DMS53 (cell line): ENCODE data around the gene CACNA2D3.
A peak's percentile ranks its signal among the peaks of the same experiment; 100 is the strongest.

Experiments
- DNase-seq: peaks from one replicate; lab custom pipeline; 2025; lab: John Stamatoyannopoulos, UW

CACNA2D3 gene

GRCh38 chr3:54171509-54171908, 49.2 kb downstream of the CACNA2D3 start:
- no peak for DNase-seq

DNA sequence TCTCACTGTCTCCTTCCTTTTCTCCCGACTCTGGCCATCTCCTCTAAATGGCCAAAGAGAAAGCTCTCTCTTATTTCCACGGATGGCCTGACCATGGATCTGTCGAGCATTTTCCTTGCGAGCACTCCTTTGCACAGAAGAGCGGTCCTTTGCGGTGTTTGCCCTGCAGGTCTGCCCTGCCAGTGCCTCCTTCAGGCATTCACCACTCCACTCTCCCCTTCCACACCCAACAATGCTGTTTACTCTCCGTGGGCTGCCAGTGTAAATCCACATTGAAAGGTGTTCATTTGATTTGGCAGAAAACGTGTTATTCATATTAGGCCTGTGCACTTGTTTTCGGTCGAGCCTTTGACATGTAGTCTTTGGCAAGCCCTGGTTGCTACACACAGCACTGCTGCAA, 49.6 kb downstream of the CACNA2D3 start:
- DNase-seq: no peak

DNA sequence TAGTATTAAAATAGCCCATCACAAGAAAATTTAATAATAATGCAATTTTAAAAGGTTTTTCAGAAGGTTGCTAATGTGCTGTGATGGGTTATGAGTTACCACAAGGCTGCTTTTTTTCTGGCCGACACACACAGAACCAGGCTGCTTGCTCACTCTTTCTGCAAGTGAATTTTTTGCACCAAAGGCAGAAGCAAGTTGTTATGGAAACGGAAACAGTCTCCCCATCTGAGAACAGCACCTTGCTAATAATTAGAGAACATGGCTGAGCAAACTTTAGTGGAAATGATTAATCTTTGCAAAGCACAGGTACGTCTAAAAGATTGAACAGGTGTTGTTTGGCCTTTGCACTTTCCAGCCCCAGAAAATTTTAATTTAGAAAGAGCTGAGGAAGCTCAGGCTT, 51.0 kb downstream of the CACNA2D3 start:
- DNase-seq: no peak

DNA sequence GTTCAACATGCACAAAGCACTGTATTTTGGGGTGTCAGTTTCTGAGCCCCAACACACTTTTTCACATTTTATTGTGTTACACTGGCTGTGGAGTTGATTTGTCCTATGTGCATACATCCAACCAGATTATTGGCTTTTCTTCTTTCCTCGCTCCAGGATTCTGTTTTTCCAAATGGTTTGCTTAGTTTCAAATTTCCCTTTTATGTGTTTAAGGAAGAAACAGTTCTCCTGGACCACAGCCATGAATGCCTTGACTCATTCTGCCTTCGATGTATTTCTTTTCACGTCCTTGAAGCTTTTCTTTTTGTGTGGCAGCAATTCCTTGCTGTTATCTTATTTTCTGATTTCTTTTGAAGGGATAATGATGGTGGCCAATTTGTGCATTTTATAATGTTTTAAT, 53.8 kb downstream of the CACNA2D3 start:
- peak; percentile 53 for DNase-seq

DNA sequence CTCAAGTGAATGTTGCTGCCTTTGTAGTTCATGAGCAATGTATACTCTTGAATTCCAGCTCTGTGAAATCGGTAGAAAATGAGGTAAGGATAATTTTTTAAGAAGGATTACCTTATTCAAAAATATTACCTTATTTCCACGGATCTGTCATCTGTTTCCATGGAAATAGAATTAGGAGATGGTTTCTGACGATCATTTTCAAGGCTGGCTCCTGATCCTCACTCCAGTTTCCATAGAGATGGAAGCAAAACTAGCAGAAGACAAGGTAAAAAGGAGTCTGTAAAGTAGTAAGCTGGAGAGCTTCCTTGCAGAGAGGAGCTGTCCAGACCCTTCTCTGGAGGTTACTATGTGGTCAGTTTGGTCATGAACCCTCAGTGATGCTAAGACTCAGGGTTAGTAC, 55.5 kb downstream of the CACNA2D3 start:
- no peak for DNase-seq

DNA sequence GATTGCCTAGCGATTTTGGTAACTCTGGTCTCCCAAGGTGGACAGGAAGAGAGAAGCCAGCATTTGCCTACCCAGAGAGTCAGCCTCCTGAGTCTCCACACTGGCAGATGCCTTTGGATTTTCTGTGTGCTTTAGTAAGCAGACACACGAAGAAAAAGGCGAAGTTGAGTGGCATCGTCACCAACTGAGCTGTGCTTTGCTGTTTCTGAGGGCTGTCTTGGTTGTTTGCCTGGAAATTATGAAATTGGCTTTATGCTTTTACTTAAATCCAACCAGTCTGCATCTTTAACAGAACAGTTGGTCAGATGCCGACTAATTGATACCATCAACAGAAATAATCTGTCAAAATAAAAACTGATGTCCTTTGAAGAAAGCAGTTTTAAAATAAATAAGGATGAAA, 56.0 kb downstream of the CACNA2D3 start:
- no peak for DNase-seq

DNA sequence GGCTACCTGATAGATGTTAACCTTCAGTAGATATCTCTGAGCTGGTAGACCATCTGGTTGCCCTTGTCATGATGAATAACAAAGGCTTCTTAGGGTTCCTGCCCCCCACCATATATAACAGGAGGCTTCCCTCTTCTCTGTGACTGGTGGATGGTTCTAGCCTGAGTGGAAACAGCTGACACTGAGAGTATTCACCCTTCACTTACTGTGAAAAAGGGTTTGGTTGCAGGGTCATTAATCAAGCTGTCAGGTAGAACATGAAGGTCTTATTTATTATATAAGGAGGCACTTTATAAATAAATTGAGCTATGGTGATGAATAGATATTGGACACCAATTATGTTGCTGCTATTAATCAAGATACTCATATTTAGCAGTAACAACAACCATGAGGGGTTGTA, 58.6 kb downstream of the CACNA2D3 start:
- DNase-seq: no peak

DNA sequence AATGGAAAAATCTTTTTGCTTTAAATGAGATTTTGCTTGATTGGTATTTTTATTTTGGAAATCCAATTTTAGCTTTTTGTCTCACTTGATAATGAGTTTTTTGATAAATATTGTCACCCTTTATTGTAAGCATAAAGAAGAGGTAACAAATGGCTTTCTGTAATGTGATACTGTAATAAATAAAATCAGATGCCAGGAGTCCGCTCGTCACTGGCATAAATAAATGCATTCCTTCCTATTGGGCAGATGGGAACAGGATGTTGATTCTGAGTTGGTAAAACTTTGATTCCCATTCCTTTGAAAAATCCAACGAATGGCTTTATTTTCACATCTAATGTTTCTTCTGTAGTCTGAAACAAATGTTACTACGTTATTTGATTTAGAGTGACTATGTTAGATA, 59.9 kb downstream of the CACNA2D3 start:
- no peak for DNase-seq

GRCh38 chr3:54185740-54186139, 63.4 kb downstream of the CACNA2D3 start:
- no peak for DNase-seq

DNA sequence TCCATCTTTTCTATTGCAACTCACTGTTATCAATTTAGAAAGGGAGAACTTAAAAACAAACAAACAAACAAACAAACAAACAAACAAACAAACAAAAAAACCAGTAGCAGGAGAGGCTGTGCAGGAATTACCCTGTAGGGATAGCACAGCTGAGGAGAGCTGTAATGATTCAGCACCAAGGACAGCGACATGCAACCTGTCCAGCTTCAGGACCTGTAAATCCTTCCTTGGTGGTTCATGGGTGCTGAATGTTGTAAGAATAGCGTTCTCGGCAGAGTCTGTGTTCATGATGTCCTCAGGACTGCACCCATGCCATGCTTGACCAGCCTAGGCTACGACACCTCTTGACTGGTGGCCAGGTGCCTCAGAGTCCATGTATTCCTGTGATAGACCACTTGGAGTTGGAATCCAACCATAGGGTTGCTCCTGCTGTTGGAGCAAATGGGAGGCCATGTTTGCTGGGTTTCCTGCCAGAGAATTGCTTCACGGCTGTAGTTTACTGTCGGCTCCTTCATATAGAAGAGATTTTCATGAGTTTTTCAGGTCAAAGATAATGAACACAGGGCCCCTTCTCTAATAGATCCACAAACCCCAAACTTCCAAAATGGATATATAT, 65.9 kb downstream of the CACNA2D3 start:
- DNase-seq: peak; percentile 15

DNA sequence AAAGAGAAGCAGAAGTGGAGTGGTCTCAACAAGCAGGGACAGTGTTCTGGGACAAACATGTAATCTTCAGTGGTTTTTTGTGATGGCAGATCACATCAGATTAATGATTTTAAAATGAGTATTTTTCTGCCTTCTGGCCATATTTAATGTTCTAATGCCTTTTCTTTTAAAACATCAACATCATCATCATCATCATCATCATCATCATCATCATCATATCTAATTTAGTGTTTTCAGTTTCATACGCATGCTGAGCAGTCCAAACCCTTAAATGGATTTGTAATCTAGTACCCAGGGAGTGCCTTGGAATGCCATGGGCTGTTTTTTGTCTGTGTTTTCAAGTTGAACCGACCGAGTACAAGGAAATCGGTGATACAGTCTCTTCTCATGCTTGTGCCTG, 68.9 kb downstream of the CACNA2D3 start:
- DNase-seq: no peak

GRCh38 chr3:54192026-54192425, 69.7 kb downstream of the CACNA2D3 start:
- DNase-seq: no peak

- DNase-seq: no peak
Observed at GRCh38 chr3:54193093-54193492, 70.7 kb downstream of the CACNA2D3 start.

DNA sequence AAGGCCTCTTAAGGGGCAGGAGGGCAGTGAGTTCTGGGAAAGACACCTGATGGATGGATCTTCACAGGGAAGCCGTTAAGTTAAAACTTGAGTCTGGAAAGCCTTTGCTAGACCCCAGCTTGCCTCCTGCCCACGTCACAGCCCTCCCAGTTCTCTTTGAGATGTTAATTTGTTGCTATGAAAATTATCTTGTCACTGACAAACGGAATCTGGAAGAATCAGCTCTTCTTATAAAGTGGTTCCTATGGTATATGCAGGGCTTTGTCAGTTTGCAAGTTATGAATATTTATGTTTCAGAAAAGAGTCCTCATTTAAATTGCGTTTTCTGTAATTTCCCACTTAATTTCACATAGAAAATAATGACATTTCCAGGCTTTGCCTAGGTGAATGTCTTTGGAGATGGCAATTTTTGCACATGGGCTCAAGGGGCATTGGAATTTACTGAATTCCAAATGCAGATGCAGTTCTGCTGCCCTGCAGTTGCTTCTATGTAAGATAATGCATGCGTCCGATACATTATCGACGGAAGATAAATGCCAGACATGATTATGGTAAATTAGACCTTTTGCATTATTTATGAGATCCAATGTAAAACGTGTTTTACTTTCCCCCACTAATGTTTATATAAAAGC, 74.1 kb downstream of the CACNA2D3 start:
- no peak for DNase-seq

DNA sequence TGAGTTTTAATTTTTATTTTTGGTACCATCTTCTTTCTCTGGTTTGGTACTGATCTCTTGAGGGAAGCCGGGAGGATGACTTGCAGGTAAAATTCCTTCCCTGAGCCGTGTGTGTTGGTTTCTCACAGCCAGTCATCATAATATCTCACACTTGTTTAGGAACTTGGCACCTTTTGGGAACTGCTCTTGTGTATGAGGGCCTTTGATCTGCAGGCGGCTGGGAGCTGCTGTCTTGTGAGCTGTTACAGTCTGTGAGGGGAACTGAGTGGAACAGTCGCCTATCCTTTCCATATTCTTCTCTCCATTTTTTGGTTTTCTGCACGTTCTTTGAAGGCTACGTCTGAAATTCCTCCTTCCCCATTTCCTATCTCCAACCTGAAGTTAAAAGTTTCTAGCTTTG, 75.2 kb downstream of the CACNA2D3 start:
- DNase-seq: no peak

DNA sequence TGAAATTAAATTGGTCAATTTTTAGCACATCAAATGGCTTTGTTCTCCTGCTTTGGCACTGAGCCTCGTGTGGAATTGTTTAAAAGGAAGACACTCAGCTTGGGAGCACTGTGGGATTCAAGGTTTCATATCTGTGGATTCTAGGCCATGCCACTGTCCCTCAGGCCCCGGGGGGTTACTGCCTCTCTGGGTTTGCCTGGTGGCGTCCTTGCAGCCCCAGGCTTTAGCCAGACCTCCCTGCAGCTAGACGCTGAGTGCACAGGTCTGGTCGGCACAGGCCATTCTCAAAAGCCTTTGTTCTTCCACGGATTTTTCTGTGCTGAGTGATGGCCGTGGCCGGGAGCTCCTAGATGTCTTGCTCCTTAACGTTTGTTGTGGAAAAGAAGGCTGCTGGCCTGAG, 76.2 kb downstream of the CACNA2D3 start:
- DNase-seq: no peak

DNA sequence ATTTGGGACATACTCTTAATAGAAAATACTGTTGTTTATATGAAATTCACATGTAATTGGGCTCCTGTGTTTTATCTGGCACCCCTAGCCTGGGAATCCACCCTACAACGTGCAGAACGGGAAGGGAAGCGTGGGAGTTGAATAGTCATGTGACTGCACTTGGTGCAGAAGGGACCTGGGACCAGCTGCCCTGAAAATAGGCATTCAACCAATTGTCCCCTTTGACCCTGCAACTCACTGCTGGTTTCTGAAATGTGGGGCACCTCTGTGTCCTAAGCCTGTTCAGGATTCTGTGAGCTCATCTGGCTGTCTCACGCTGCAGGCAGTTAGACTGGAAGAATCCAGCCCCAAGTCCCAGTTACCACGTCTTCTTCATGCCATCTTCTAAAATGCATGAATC, 79.7 kb downstream of the CACNA2D3 start:
- DNase-seq: no peak

- no peak for DNase-seq
Observed at GRCh38 chr3:54202651-54203248, 80.4 kb downstream of the CACNA2D3 start.

DNA sequence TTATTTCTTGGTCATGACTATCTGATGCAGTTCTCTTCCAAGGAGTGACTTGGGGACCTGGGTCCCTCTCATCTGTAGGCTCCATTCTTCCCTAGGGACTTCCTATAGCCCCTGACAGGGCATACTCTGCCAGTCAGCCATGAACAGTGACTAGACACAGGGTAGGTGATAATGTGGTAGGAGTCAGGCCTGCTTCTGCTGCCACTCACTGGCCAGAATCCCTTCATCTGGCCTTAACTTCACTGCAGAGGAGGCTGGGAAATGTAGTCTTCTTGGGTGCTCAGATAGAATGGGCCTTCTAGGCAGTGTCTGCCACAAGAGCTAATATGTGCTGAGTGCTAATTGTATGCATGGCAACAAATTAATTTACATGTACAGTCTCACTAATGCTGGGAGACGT, 84.5 kb downstream of the CACNA2D3 start:
- DNase-seq: peak; percentile 17

DNA sequence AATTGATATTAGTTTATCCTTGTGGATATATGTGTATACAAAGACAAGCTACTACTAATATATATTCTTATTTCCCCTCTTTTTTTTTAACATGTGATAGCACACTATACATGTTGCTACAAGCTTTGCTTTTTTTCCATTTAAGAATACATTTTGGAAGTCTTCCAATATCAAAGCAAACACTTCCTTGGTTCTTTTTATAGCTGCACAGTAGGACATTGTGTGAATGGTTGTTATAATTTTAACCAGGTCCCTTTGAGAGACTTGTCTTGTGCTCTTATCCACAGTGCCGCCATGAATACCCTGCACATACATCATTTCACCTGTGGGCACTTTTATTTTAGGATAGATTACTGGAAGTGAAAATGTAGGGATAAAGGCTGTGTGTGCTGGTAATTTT, 88.7 kb downstream of the CACNA2D3 start:
- no peak for DNase-seq

DNA sequence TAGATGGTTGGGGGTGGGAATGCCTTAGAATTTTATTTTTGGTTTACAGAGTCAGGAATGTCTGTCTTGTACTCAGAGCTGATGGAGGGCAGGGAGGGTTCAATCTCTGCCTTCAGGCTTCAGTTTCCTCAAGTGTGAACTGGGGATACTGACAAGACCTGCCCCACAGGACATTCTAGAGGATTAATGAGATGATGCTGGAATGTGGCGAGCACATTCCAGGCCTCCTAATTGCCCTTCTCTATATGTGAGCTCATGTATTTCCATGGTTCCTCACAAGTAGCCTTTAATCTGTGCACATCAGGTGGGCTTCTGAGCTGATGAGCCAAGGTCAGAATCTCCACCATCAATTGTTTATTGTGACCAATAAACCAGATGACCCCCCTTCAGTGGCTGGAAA, 90.4 kb downstream of the CACNA2D3 start:
- DNase-seq: no peak

DNA sequence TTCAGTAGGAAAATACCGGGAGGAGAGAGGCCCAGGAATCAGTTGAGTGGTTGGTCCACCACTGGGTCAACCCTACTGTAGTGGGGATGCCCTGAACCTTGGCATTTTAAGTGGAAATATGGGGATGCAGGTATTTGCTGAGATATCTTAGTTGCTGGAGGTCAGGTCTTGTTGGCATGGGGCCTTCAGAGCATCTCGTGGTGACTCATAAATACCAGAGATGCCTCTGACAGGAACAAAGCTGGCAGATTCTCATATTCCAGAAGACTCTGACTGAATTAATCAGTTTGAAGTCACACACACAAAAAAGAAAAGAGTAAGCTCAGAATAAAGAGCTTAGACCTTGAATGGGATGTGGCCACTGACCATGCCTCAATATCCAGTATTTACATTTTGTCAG, 91.6 kb downstream of the CACNA2D3 start:
- DNase-seq: peak; percentile 0

- DNase-seq: no peak
Observed at GRCh38 chr3:54214845-54215244, 92.5 kb downstream of the CACNA2D3 start.

GRCh38 chr3:54215521-54215920, 93.2 kb downstream of the CACNA2D3 start:
- DNase-seq: no peak
